ENCODE measurements around the gene TBC1D2. TPM values are rescaled to one million over a fixed set of nuclear protein-coding genes. Genes with fewer than 3 reads are reported as not detected.

The TBC1D2 gene
- total and polyA plus RNA-seq, 4 donors = 2.8 to 5.1 (median 3.7) TPM

DNA sequence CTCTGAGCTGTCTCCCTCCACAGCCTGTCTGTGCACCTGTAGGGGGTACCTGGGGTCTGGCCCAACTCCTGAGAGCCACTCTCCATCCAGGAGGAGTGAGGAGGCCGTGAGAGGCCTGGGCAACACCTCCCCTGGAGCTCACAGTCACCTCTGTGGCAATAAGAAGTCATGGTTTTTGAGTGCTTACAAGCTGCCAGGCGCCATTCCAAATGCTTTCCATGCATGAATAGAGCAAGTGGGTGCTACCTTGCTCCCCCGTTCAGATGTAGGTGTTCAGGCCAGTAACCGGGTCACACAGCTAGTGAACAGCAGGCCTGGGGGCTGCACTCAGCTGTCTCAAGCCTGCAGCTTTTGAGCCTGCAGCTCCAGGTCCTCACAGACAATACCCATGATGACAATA, 93.6 kb downstream of the TBC1D2 start:
- Histone ChIP-seq H3K36me3 (ENCODE audit: control insufficient read depth in 4 of 4, insufficient read depth in 3 of 4, low read depth in 1 of 4, low read length in 3 of 4) (no peaks in the 10 kb centered on the region), H3K9me3 (ENCODE audit: control insufficient read depth in 4 of 4, low read length in 3 of 4) (no peaks in the 10 kb centered on the region), H3K27ac (ENCODE audit: low read depth in 1 of 2, low read length in 2 of 2) (no peak overlapping the region), H3K27me3 (ENCODE audit: control insufficient read depth in 4 of 4, insufficient read depth in 4 of 4, low read length in 3 of 4) (no peaks in the 10 kb centered on the region), H3K9ac (ENCODE audit: low read depth in 1 of 2, low read length in 2 of 2) (no peak overlapping the region), H3K4me1 (ENCODE audit: control insufficient read depth in 4 of 4, insufficient read depth in 4 of 4, low read length in 3 of 4) (peaks cover 4 to 21% (median 14%) of the 10 kb centered on the region in 4 donors), H3K4me3 (ENCODE audit: low read depth in 1 of 3, low read length in 3 of 3) (no peak overlapping the region)
- WGBS = 95% methylated on average over 4 of the region's 4 CpGs
- TF ChIP-seq, protein P1, sequence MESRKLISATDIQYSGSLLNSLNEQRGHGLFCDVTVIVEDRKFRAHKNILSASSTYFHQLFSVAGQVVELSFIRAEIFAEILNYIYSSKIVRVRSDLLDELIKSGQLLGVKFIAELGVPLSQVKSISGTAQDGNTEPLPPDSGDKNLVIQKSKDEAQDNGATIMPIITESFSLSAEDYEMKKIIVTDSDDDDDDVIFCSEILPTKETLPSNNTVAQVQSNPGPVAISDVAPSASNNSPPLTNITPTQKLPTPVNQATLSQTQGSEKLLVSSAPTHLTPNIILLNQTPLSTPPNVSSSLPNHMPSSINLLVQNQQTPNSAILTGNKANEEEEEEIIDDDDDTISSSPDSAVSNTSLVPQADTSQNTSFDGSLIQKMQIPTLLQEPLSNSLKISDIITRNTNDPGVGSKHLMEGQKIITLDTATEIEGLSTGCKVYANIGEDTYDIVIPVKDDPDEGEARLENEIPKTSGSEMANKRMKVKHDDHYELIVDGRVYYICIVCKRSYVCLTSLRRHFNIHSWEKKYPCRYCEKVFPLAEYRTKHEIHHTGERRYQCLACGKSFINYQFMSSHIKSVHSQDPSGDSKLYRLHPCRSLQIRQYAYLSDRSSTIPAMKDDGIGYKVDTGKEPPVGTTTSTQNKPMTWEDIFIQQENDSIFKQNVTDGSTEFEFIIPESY (IDR thresholded peaks at IDR 0.05) = no peak
- no peak for TF ChIP-seq RAD21 (IDR thresholded peaks at IDR 0.05)
- TF ChIP-seq HNF4A (conservative IDR thresholded peaks at IDR 0.05) = no peak
- TF ChIP-seq GABPA (IDR thresholded peaks at IDR 0.05 in 1 of 2, conservative IDR thresholded peaks at IDR 0.05 in 1 of 2) = no peak
- TF ChIP-seq, protein P2, sequence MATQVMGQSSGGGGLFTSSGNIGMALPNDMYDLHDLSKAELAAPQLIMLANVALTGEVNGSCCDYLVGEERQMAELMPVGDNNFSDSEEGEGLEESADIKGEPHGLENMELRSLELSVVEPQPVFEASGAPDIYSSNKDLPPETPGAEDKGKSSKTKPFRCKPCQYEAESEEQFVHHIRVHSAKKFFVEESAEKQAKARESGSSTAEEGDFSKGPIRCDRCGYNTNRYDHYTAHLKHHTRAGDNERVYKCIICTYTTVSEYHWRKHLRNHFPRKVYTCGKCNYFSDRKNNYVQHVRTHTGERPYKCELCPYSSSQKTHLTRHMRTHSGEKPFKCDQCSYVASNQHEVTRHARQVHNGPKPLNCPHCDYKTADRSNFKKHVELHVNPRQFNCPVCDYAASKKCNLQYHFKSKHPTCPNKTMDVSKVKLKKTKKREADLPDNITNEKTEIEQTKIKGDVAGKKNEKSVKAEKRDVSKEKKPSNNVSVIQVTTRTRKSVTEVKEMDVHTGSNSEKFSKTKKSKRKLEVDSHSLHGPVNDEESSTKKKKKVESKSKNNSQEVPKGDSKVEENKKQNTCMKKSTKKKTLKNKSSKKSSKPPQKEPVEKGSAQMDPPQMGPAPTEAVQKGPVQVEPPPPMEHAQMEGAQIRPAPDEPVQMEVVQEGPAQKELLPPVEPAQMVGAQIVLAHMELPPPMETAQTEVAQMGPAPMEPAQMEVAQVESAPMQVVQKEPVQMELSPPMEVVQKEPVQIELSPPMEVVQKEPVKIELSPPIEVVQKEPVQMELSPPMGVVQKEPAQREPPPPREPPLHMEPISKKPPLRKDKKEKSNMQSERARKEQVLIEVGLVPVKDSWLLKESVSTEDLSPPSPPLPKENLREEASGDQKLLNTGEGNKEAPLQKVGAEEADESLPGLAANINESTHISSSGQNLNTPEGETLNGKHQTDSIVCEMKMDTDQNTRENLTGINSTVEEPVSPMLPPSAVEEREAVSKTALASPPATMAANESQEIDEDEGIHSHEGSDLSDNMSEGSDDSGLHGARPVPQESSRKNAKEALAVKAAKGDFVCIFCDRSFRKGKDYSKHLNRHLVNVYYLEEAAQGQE (IDR thresholded peaks at IDR 0.05) = no peak
- TF ChIP-seq, protein P3, sequence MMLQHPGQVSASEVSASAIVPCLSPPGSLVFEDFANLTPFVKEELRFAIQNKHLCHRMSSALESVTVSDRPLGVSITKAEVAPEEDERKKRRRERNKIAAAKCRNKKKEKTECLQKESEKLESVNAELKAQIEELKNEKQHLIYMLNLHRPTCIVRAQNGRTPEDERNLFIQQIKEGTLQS (IDR thresholded peaks at IDR 0.05) = no peak
- DNase-seq (ENCODE audit: low spot score) = no peak

DNA sequence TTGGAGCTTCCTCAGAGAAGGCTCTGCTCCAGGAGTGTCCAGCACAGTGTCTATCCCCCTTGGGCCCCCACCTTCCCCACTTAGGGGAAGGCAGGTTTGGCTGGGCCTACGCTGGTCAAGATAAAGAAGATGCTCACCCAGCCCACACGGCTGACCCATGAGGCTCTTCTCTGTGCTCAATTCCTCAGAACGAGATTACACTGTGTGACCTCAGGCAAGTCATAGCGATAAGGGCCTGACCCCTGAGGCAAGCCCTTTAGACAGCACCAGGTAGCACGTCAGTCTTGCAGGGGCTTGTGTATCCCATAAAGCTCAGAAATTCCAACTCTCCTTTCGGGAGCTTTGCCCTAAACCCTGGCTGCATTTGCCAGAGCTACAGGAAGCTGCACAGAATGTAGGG, 95.7 kb downstream of the TBC1D2 start:
- Histone ChIP-seq H3K36me3 (ENCODE audit: control insufficient read depth in 4 of 4, insufficient read depth in 3 of 4, low read depth in 1 of 4, low read length in 3 of 4) (no peaks in the 10 kb centered on the region), H3K4me3 (ENCODE audit: low read depth in 1 of 3, low read length in 3 of 3) (no peak overlapping the region), H3K27ac (ENCODE audit: low read depth in 1 of 2, low read length in 2 of 2) (no peak overlapping the region), H3K27me3 (ENCODE audit: control insufficient read depth in 4 of 4, insufficient read depth in 4 of 4, low read length in 3 of 4) (no peaks in the 10 kb centered on the region), H3K9me3 (ENCODE audit: control insufficient read depth in 4 of 4, low read length in 3 of 4) (no peaks in the 10 kb centered on the region), H3K4me1 (ENCODE audit: control insufficient read depth in 4 of 4, insufficient read depth in 4 of 4, low read length in 3 of 4) (peaks cover 4 to 21% (median 14%) of the 10 kb centered on the region in 4 donors), H3K9ac (ENCODE audit: low read depth in 1 of 2, low read length in 2 of 2) (no peak overlapping the region)
- TF ChIP-seq, protein P3 (IDR thresholded peaks at IDR 0.05) = no peak
- no peak for TF ChIP-seq YY1 (IDR thresholded peaks at IDR 0.05)
- no peak for TF ChIP-seq SP1 (IDR thresholded peaks at IDR 0.05)
- TF ChIP-seq RAD21 (IDR thresholded peaks at IDR 0.05) = no peak
- no peak for TF ChIP-seq HNF4A (conservative IDR thresholded peaks at IDR 0.05)
- no peak for TF ChIP-seq TAF1 (conservative IDR thresholded peaks at IDR 0.05)
- TF ChIP-seq RXRA (IDR thresholded peaks at IDR 0.05) = no peak
- TF ChIP-seq, protein P2 (IDR thresholded peaks at IDR 0.05) = no peak
- TF ChIP-seq FOXA1 (IDR thresholded peaks at IDR 0.05) = no peak
- TF ChIP-seq EGR1 (IDR thresholded peaks at IDR 0.05; ENCODE audit: low read depth in 2 of 2) = no peak
- DNase-seq (ENCODE audit: low spot score) = no peak
- 77% methylated on average over 6 of the region's 6 CpGs for WGBS

Measured in liver (tissue), 9 donors.